UCSD-AML1 (cell line): ENCODE measurements around the gene ZDHHC17.

ENCODE experiments used
- DNase-seq: peaks from one replicate; lab custom pipeline; 2025; ENCODE audit not compliant: unreplicated experiment; lab: John Stamatoyannopoulos, UW

ZDHHC17 gene

GRCh38 chr12:76813972-76814371 lies 50.1 kb downstream of the ZDHHC17 start:
- no peak for DNase-seq

DNA sequence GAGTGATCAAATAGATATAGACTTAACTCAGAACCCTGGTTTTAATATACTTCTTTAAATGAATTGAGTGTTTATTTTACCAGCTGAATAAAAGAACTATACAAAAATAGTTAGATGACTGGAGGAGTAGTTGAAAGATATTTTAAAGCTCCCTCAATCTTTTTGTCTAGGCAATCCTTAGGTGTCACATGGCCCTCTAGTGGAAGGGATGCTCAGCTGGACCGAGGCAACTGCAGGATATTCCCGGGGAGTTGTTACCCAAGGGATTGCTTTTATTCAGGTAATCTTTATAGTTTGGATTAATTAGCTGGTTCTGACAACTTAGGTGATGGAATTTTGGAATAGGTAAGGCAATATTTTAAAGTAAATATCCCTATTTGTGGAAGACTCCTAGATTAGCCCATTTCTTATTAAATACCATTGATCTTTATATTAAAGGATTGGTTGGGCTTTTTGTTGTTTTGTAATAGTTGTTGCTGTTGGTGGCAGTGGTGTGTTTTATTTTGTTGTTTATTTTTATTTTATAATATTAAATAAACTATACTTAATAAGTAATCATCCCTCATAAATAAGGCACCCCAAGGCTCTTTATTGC lies 57.1 kb downstream of the ZDHHC17 start:
- DNase-seq = peak; percentile 8

GRCh38 chr12:76830436-76830835 lies 66.5 kb downstream of the ZDHHC17 start:
- DNase-seq = no peak

- no peak for DNase-seq
Observed at GRCh38 chr12:76836633-76837032, 72.7 kb downstream of the ZDHHC17 start.

DNA sequence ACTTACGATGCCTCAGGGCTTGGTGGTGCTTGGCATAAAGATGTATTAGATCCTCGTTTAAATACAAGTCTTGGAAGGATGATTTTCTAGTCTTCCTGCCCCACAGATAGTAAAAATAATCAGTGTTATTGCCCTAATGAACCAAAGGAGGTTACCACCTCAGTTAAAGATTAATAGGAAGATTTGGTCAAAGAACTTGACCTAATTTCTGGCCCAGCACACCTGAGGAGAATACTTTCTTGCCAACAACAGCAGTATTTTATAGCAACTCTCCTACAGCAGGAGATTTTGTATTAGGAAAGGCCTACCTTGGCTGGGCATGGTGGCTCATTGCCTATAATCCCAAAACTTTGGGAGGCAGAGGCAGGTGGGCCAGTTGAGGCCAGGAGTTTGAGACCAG lies 83.3 kb downstream of the ZDHHC17 start:
- no peak for DNase-seq

GRCh38 chr12:76848132-76848531 lies 84.2 kb downstream of the ZDHHC17 start:
- no peak for DNase-seq

GRCh38 chr12:76852106-76852505 lies 88.2 kb downstream of the ZDHHC17 start:
- DNase-seq = no peak

GRCh38 chr12:76855271-76855670 lies 91.4 kb downstream of the ZDHHC17 start:
- no peak for DNase-seq

DNA sequence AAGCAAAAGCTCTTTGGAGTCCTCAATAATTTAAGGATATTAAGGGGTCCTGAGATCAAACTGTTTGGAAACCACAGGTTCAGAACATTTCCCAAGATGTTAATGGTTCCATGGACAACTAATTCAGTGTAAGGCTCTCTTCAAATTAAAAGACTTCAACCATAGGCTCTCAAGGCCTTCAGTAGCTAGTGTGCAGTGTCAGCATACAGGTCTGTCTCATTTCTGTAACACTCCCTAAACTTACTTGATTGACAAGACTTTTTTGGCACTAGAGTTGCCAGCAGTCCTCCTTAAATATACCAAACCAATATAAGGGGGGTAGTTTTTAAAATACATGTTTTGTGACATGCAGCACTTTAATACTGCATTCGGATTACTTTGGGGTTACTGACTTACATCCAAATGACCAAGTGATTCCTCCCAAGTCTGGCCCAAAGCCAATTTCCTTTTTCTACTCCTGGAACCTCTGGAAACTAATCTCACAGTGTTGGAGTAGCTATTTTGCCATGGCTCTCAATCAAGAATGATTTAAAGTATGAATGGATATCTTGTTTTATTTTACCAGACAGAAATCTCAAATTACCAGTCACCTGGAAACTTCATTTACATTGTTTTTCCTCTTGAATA lies 92.2 kb downstream of the ZDHHC17 start:
- DNase-seq = no peak

DNA sequence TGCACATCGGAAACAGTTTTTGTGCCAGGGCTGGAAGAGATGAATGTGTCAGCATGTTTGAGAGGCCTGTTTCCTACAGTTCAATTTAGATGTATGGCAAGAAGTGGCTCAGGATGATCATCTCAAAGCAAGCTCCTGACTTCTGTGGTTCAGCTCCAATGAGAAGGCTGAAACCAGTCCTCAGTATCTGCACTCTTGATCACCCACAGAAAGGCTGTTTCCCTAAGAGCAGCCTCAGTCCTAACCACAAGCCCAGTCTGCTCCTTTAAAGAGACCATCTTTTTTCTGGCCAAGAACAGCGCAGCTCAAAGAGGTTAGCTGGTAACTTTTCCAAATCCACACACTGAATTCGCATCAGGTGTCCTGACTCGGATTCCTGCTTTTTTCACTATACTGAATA lies 95.7 kb downstream of the ZDHHC17 start:
- peak; percentile 13 for DNase-seq

- DNase-seq = peak; percentile 8
Observed at GRCh38 chr12:76860256-76860655, 96.3 kb downstream of the ZDHHC17 start.

DNA sequence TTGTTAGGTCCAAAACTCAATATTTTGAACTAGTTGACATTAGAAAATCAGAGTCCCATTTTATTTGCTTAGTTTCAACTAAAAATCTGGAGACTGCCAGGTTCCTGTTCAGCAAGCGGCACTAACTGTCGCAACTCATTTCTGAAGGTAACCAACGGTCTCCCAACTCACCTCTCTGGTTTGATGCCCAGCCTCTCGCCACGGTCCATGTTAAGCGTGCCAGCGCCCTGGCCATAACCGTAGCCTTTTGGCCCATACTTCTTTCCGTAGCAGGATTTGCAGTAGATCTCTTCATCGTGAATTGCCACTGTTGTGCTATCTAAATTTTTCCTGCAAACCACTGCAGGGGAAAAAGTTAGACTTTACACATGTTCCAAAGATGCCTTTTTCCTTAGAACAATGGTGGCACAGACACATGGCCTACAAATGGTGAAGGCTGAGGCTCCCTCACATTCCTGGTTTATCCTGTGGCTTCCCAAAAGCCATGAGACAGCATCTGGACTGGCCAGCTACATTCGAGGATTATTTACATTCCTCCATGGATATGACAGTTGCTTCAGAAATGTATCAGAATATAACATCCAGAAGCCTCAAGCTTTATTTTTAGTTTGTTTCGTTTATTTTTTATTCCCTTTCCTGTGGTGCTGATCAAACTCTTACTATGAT lies 99.2 kb downstream of the ZDHHC17 start:
- no peak for DNase-seq

GRCh38 chr12:76863837-76864236 lies 99.9 kb downstream of the ZDHHC17 start:
- no peak for DNase-seq

GRCh38 chr12:76864791-76865400 lies 101.0 kb downstream of the ZDHHC17 start:
- DNase-seq = no peak

DNA sequence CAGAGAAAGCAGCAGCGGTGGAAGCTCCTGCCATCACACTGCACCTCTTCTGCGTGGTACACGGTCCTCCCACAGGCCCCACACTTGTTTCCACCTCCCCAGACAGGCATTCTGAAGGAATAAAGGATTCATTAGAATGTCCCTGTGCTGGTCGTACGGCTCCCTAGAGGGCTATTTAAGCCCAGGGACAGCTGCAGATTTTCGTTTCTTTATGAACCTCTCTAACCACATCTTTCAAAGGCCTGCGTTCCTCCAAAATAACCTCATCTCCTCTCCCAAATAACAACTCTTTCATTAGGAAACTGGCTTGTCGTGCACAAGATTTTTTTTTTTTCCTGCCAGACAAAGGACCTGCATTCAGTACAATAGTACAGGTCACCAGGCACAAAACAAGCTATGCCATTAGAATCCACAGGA lies 102.2 kb downstream of the ZDHHC17 start:
- no peak for DNase-seq

GRCh38 chr12:76866726-76867125 lies 102.8 kb downstream of the ZDHHC17 start:
- DNase-seq = no peak

DNA sequence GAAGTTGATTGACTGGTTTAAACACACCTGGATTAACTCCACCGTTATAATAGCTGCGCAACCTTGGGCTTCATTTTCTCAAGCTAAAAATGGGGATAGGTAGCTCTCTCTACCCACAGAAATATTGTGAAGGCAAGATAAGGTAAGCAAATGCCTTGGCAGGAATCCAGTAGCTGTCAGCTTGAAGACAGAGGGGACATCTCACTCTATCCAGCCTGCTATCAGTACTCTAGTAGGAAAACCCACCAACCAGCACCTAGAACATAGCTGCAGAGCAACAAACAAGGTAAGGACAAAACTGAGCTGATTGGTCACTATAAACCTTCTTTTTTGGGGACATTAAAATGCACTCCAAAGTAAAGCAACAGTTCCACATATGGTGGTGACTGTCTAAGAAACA lies 107.2 kb downstream of the ZDHHC17 start:
- no peak for DNase-seq

DNA sequence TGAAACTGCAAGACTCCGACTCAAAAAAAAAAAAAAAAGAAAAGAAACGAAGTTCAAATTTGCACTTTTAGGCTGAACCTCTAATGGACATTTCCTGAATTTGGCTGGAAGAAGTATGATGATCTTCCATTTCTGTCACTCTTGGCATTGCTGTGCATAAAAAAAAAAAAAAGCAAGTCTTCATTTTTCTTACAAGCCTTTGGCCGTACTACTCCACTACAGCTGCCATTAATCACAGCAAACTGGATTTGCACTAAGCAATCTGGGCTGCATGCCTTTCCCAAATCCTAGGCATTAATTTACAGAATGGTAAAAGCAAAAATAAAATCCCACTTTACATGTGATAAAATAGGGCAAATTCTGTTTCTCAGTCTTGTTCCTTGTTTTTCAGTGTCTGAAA lies 107.8 kb downstream of the ZDHHC17 start:
- no peak for DNase-seq

DNA sequence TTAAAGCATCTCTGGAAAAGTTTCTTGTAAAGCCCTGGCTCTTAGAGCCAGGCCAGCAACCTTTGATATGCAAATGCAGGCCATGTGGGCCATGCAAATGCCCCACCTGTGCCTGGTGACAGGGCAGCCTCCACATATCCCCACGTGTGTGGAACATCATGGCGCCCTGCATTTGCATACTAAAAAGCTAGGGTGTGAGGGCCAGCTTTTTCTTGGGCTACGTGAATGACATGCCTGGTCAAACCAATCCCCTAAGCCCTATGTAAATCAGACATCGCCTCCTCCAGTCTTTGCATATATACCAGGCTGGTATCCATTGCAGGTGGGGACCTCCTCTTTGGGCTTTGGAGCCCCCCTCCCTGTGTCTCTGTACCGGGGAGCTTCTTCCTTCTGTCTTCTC lies 108.5 kb downstream of the ZDHHC17 start:
- DNase-seq = no peak

DNA sequence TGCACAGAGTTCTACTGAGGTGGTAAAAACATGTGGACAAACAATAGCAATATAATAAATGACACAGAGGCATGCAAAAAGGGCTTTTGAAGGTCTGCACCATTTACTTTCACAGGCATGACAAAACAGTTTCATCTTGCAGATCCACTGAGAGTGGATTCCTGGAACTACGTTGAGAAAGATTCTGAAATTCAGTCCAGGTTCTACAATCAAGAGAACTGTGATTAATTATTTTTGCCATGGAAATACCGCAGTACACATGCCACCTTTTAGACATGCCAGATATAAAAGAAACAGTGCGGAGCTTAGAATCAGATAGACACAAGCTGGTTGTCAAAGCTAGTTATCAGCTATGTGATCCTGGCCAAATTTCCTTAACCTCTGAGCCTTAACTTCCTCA lies 110.1 kb downstream of the ZDHHC17 start:
- DNase-seq = no peak

- no peak for DNase-seq
Observed at GRCh38 chr12:76874491-76875190, 110.7 kb downstream of the ZDHHC17 start.
